Neural cell (in vitro differentiated cells): ENCODE data around the gene PARVB. TPM values are rescaled to one million over a fixed set of nuclear protein-coding genes. Genes with fewer than 3 reads are reported as not detected.
A peak's percentile ranks its signal among the peaks of the same experiment; 100 is the strongest.

Source experiments
- H2AFZ ChIP-seq: fragments of 200-600, 300-800 bp; sonication (generic), shearing (Covaris generic); 2 replicates; pipeline ENCODE4 v1.6.0; 2014; ENCODE audit warnings: low read depth, mild to moderate bottlenecking, antibody characterized with exemption, low read length, moderate library complexity
- H3F3A ChIP-seq: fragments of 200-600 bp; shearing (Covaris generic); 2 replicates; pipeline ENCODE4 v1.6.1; 2016; ENCODE audit warnings: mild to moderate bottlenecking, moderate library complexity, mixed read lengths, antibody characterized with exemption, low read length; ENCODE audit not compliant: insufficient read depth, poor library complexity, severe bottlenecking
- H3K27ac ChIP-seq: fragments of 200-600, 300-800 bp; sonication (generic), shearing (Covaris generic); 2 replicates; pipeline ENCODE4 v1.5.1; 2014; ENCODE audit warnings: mild to moderate bottlenecking, low read length, moderate library complexity
- H3K27me3 ChIP-seq: fragments of 300-800, 200-600 bp; sonication (generic), shearing (Covaris generic); 2 replicates; pipeline ENCODE4 v1.6.0; 2014; ENCODE audit warnings: mild to moderate bottlenecking, low read depth, low read length, moderate library complexity; ENCODE audit not compliant: insufficient read depth
- H3K36me3 ChIP-seq: fragments of 300-800, 200-600 bp; sonication (generic), shearing (Covaris generic); 2 replicates; pipeline ENCODE4 v1.5.1; 2014; ENCODE audit warnings: mild to moderate bottlenecking, antibody characterized with exemption, low read length, moderate library complexity; ENCODE audit not compliant: insufficient read depth
- H3K4me2 ChIP-seq: fragments of 300-800, 200-600 bp; sonication (generic), shearing (Covaris generic); 2 replicates; pipeline ENCODE4 v1.6.0; 2014; ENCODE audit warnings: mild to moderate bottlenecking, low read length
- H3K4me3 ChIP-seq: fragments of 300-800, 200-600 bp; sonication (generic), shearing (Covaris generic); 2 replicates; pipeline ENCODE4 v1.5.1; 2014; ENCODE audit warnings: mild to moderate bottlenecking, low read length, moderate library complexity
- H3K79me2 ChIP-seq: fragments of 200-600 bp; shearing (Covaris generic); replicated peaks from 2 replicates; pipeline ENCODE4 v1.6.0; 2014; ENCODE audit warnings: mild to moderate bottlenecking, low read length, moderate library complexity; ENCODE audit not compliant: insufficient read depth
- H3K9ac ChIP-seq: fragments of 300-800, 200-600 bp; sonication (generic), shearing (Covaris generic); 2 replicates; pipeline ENCODE4 v1.6.1; 2016; ENCODE audit warnings: mild to moderate bottlenecking, low read length, mixed read lengths
- H3K9me2 ChIP-seq: fragments of 200-600 bp; shearing (Covaris generic); 2 replicates; pipeline ENCODE4 v1.6.1; 2016; ENCODE audit warnings: mild to moderate bottlenecking, low read length, mixed read lengths; ENCODE audit not compliant: insufficient read depth
- H3K9me3 ChIP-seq: fragments of 200-600, 300-800 bp; sonication (generic), shearing (Covaris generic); 2 replicates; pipeline ENCODE4 v1.6.1; 2016; ENCODE audit warnings: mild to moderate bottlenecking, mixed run types, low read length, moderate library complexity, mixed read lengths
- H4K20me1 ChIP-seq: fragments of 200-600 bp; shearing (Covaris generic); 2 replicates; pipeline ENCODE4 v1.6.1; 2016; ENCODE audit warnings: mild to moderate bottlenecking, mixed run types; ENCODE audit not compliant: insufficient read depth
- CTCF ChIP-seq: fragments of 450-650 bp; IDR thresholded peaks from 2 replicates; pipeline ENCODE4 v1.5.1; 2014; ENCODE audit warnings: antibody characterized with exemption, mild to moderate bottlenecking, moderate library complexity; ENCODE audit not compliant: poor library complexity, severe bottlenecking
- EP300 ChIP-seq: fragments of 450-650 bp; conservative IDR thresholded peaks from 2 replicates; pipeline ENCODE4 v1.6.1; 2014; ENCODE audit warnings: antibody characterized with exemption, mild to moderate bottlenecking, moderate library complexity; ENCODE audit not compliant: poor library complexity, severe bottlenecking
- EZH2 ChIP-seq: fragments of 200-600, 300-800 bp; shearing (Covaris generic), sonication (generic); IDR thresholded peaks from 2 replicates; pipeline ENCODE4 v1.6.1; 2014; ENCODE audit warnings: antibody characterized with exemption, low read length, borderline replicate concordance, mild to moderate bottlenecking; ENCODE audit not compliant: insufficient read depth, poor library complexity, severe bottlenecking
- MXI1 ChIP-seq: fragments of 450-650 bp; conservative IDR thresholded peaks from 2 replicates; pipeline ENCODE4 v1.6.1; 2014; ENCODE audit warnings: antibody characterized with exemption, mild to moderate bottlenecking; ENCODE audit not compliant: poor library complexity, severe bottlenecking
- POLR2AphosphoS5 ChIP-seq: IDR thresholded peaks from 2 replicates; pipeline ENCODE4 v1.6.1; 2012
- RAD21 ChIP-seq: fragments of 450-650 bp; conservative IDR thresholded peaks from 2 replicates; pipeline ENCODE4 v1.6.1; 2014; ENCODE audit warnings: antibody characterized with exemption, mild to moderate bottlenecking, moderate library complexity
- SMC3 ChIP-seq: fragments of 450-650 bp; conservative IDR thresholded peaks from 2 replicates; pipeline ENCODE4 v1.6.1; 2014; ENCODE audit warnings: antibody characterized with exemption, mild to moderate bottlenecking, moderate library complexity; ENCODE audit not compliant: poor library complexity
- TAF1 ChIP-seq: IDR thresholded peaks from 2 replicates; pipeline ENCODE4 v1.6.1; 2012; ENCODE audit warnings: low read depth
- polyA plus RNA-seq: library from polyadenylated mRNA; depleted of rRNA; stranded (reverse); fragments of >200 nt; gene quantifications from 2 replicates; pipeline ENCODE4 v1.2.3, GENCODE V29; 2014
- TF ChIP-seq, protein P1 (sequence below): IDR thresholded peaks from 2 replicates; pipeline ENCODE4 v1.6.1; 2012; ENCODE audit warnings: borderline replicate concordance

PARVB gene
- polyA plus RNA-seq, 1 donor from 2014 or later, result 1.2 TPM

- no peaks in the 10 kb centered on the region for H4K20me1 ChIP-seq
- H3K79me2 ChIP-seq, result no peaks in the 10 kb centered on the region
Measured at GRCh38 chr22:44050766-44051355, 26.8 kb downstream of the PARVB start.

GRCh38 chr22:44051358-44051757 is 27.3 kb downstream of the PARVB start:
- Histone ChIP-seq H3K9me3 (no peaks in the 10 kb centered on the region), H3K27ac (peak overlapping the region; percentile 26), H3K36me3 (no peaks in the 10 kb centered on the region), H3K4me3 (peak overlapping the region; percentile 27), H3K79me2 (no peaks in the 10 kb centered on the region), H3K9ac (no peak overlapping the region), H3K4me2 (no peak overlapping the region), H4K20me1 (no peaks in the 10 kb centered on the region), H3K27me3 (no peaks in the 10 kb centered on the region), H3F3A (no peaks in the 10 kb centered on the region), H3K9me2 (no peaks in the 10 kb centered on the region), H2AFZ (no peak overlapping the region)
- TF ChIP-seq EZH2 (no peak), EP300 (no peak), RAD21 (no peak), SMC3 (no peak), TAF1 (no peak), MXI1 (no peak), POLR2AphosphoS5 (no peak)
- TF ChIP-seq, protein P1, sequence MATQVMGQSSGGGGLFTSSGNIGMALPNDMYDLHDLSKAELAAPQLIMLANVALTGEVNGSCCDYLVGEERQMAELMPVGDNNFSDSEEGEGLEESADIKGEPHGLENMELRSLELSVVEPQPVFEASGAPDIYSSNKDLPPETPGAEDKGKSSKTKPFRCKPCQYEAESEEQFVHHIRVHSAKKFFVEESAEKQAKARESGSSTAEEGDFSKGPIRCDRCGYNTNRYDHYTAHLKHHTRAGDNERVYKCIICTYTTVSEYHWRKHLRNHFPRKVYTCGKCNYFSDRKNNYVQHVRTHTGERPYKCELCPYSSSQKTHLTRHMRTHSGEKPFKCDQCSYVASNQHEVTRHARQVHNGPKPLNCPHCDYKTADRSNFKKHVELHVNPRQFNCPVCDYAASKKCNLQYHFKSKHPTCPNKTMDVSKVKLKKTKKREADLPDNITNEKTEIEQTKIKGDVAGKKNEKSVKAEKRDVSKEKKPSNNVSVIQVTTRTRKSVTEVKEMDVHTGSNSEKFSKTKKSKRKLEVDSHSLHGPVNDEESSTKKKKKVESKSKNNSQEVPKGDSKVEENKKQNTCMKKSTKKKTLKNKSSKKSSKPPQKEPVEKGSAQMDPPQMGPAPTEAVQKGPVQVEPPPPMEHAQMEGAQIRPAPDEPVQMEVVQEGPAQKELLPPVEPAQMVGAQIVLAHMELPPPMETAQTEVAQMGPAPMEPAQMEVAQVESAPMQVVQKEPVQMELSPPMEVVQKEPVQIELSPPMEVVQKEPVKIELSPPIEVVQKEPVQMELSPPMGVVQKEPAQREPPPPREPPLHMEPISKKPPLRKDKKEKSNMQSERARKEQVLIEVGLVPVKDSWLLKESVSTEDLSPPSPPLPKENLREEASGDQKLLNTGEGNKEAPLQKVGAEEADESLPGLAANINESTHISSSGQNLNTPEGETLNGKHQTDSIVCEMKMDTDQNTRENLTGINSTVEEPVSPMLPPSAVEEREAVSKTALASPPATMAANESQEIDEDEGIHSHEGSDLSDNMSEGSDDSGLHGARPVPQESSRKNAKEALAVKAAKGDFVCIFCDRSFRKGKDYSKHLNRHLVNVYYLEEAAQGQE, result no peak

More at GRCh38 chr22:44050766-44051355, 26.8 kb downstream of the PARVB start:
- Histone ChIP-seq H3K4me2 (no peak overlapping the region), H3K9ac (no peak overlapping the region), H3K9me2 (no peaks in the 10 kb centered on the region), H3F3A (no peaks in the 10 kb centered on the region), H3K27ac (peak overlapping the region; percentile 42), H2AFZ (no peak overlapping the region), H3K9me3 (no peaks in the 10 kb centered on the region), H3K36me3 (no peaks in the 10 kb centered on the region), H3K27me3 (no peaks in the 10 kb centered on the region), H3K4me3 (peak overlapping the region; percentile 27)
- no peak for TF ChIP-seq EZH2
- TF ChIP-seq, protein P1, result no peak
- TF ChIP-seq TAF1, result no peak
- TF ChIP-seq RAD21, result no peak
- peak; percentile 54 for TF ChIP-seq EP300
- TF ChIP-seq SMC3, result peak; percentile 14
- TF ChIP-seq POLR2AphosphoS5, result peak; percentile 52
- TF ChIP-seq CTCF, result no peak
